Osteoblast (primary cell): ENCODE measurements around the gene MAOA. TPM values are rescaled to one million over a fixed set of nuclear protein-coding genes. Genes with fewer than 3 reads are reported as not detected.

Source experiments
- DNase-seq: peaks from one replicate; pipeline ENCODE4 v3.0.0; 2011; ENCODE audit warnings: low spot score, mixed read lengths; ENCODE audit not compliant: insufficient read length; ENCODE audit errors: missing footprints
- H2AFZ ChIP-seq: 2 replicates; pipeline ENCODE4 v1.6.0; 2011; ENCODE audit warnings: mild to moderate bottlenecking, low read length
- H3K27ac ChIP-seq: 2 replicates; pipeline ENCODE4 v1.5.1; 2011; ENCODE audit warnings: mild to moderate bottlenecking, low read depth, low read length, moderate library complexity
- H3K27me3 ChIP-seq: 2 replicates; pipeline ENCODE4 v1.6.0; 2012; ENCODE audit warnings: mild to moderate bottlenecking, control low read depth, inconsistent platforms, low read length, moderate library complexity; ENCODE audit not compliant: insufficient read depth
- H3K36me3 ChIP-seq: 2 replicates; pipeline ENCODE4 v1.5.1; 2011; ENCODE audit warnings: mild to moderate bottlenecking, low read length, control low read depth, moderate library complexity; ENCODE audit not compliant: insufficient read depth
- H3K4me1 ChIP-seq: 2 replicates; pipeline ENCODE4 v1.5.1; 2011; ENCODE audit warnings: mild to moderate bottlenecking, low read length, control low read depth, moderate library complexity; ENCODE audit not compliant: insufficient read depth
- H3K4me2 ChIP-seq: 2 replicates; pipeline ENCODE4 v1.6.0; 2011; ENCODE audit warnings: mild to moderate bottlenecking, low read length; ENCODE audit not compliant: insufficient read depth
- H3K4me3 ChIP-seq: fragments of 200-600 bp; sonication (generic); 3 replicates; pipeline ENCODE4 v1.5.1; 2012; ENCODE audit warnings: mild to moderate bottlenecking, low read length, inconsistent platforms; ENCODE audit not compliant: insufficient read depth
- H3K79me2 ChIP-seq: 2 replicates; pipeline ENCODE4 v1.6.0; 2012; ENCODE audit warnings: mild to moderate bottlenecking, low read length, control low read depth, inconsistent platforms; ENCODE audit not compliant: insufficient read depth
- H3K9me3 ChIP-seq: 2 replicates; pipeline ENCODE4 v1.5.1; 2011; ENCODE audit warnings: low read depth, low read length, control low read depth
- H4K20me1 ChIP-seq: 2 replicates; pipeline ENCODE4 v1.6.0; 2012; ENCODE audit warnings: mild to moderate bottlenecking, low read length, control low read depth; ENCODE audit not compliant: insufficient read depth
- CTCF ChIP-seq: IDR thresholded peaks from 2 replicates; pipeline ENCODE4 v1.5.1; 2011; ENCODE audit warnings: mild to moderate bottlenecking, low read depth, low read length, moderate library complexity; ENCODE audit errors: extremely low read depth
- total RNA-seq: library from RNA; depleted of rRNA; stranded (reverse); fragments of >200 nt; gene quantifications from 2 replicates; pipeline ENCODE4 v1.2.3, GENCODE V29; 2012

MAOA gene
- total RNA-seq, 1 donor = 5.8 TPM

GRCh38 chrX:43728966-43729365 is 72.9 kb downstream of the MAOA start:
- Histone ChIP-seq H4K20me1 (no peaks in the 10 kb centered on the region), H3K9me3 (no peaks in the 10 kb centered on the region), H3K4me3 (no peak overlapping the region), H3K27ac (no peak overlapping the region), H3K4me2 (no peak overlapping the region), H3K27me3 (peaks cover 6% of the 10 kb centered on the region), H2AFZ (no peak overlapping the region), H3K4me1 (no peaks in the 10 kb centered on the region), H3K79me2 (no peaks in the 10 kb centered on the region), H3K36me3 (no peaks in the 10 kb centered on the region)
- no peak for DNase-seq
- no peak for TF ChIP-seq CTCF

GRCh38 chrX:43731086-43731485 is 75.0 kb downstream of the MAOA start:
- no peaks in the 10 kb centered on the region for H3K79me2 ChIP-seq

GRCh38 chrX:43733699-43734098 is 77.6 kb downstream of the MAOA start:
- Histone ChIP-seq H3K27me3 (peaks cover 7% of the 10 kb centered on the region), H4K20me1 (no peaks in the 10 kb centered on the region), H3K79me2 (no peaks in the 10 kb centered on the region), H3K4me1 (no peaks in the 10 kb centered on the region), H3K4me3 (no peak overlapping the region), H3K4me2 (no peak overlapping the region), H3K27ac (no peak overlapping the region), H2AFZ (no peak overlapping the region), H3K9me3 (no peaks in the 10 kb centered on the region), H3K36me3 (no peaks in the 10 kb centered on the region)
- no peak for DNase-seq
- no peak for TF ChIP-seq CTCF

More at GRCh38 chrX:43731086-43731485, 75.0 kb downstream of the MAOA start:
- no peak for TF ChIP-seq CTCF
- Histone ChIP-seq H3K4me2 (no peak overlapping the region), H3K9me3 (no peaks in the 10 kb centered on the region), H3K4me1 (no peaks in the 10 kb centered on the region), H3K27ac (no peak overlapping the region), H4K20me1 (no peaks in the 10 kb centered on the region), H3K27me3 (peaks cover 6% of the 10 kb centered on the region), H2AFZ (no peak overlapping the region), H3K4me3 (no peak overlapping the region), H3K36me3 (no peaks in the 10 kb centered on the region)
- no peak for DNase-seq

GRCh38 chrX:43734444-43734843 is 78.3 kb downstream of the MAOA start:
- no peaks in the 10 kb centered on the region for H3K9me3 ChIP-seq
- no peak overlapping the region for H2AFZ ChIP-seq
- no peaks in the 10 kb centered on the region for H4K20me1 ChIP-seq
- no peak overlapping the region for H3K4me2 ChIP-seq
- H3K4me1 ChIP-seq = no peaks in the 10 kb centered on the region
- no peak for TF ChIP-seq CTCF
- H3K36me3 ChIP-seq = no peaks in the 10 kb centered on the region
- H3K27ac ChIP-seq = no peak overlapping the region
- no peak for DNase-seq
- peaks cover 4% of the 10 kb centered on the region for H3K27me3 ChIP-seq
- H3K79me2 ChIP-seq = no peaks in the 10 kb centered on the region
- no peak overlapping the region for H3K4me3 ChIP-seq
